Nucleus accumbens (tissue), 56 donors: ENCODE measurements around the gene TMEM151B.
"Not testable (repeated sequence)": the region's sequence is repeated elsewhere in the genome, so short reads cannot be mapped to it uniquely, and the experiment has no call there.

Experiments used
- DNase-seq, 56 donors: peaks; one replicate each; lab custom pipeline; 2025; lab: John Stamatoyannopoulos, UW

Gene TMEM151B

GRCh38 chr6:44349904-44350649 lies 79.8 kb downstream of the TMEM151B start:
- no peak for DNase-seq

GRCh38 chr6:44350650-44350994 lies 80.4 kb downstream of the TMEM151B start:
- DNase-seq: not testable (repeated sequence)

- no peak for DNase-seq
Measured at GRCh38 chr6:44352259-44352658, 82.0 kb downstream of the TMEM151B start.

GRCh38 chr6:44353336-44353735 lies 83.1 kb downstream of the TMEM151B start:
- DNase-seq: no peak

GRCh38 chr6:44355640-44356039 lies 85.4 kb downstream of the TMEM151B start:
- no peak for DNase-seq

GRCh38 chr6:44356487-44356886 lies 86.2 kb downstream of the TMEM151B start:
- no peak for DNase-seq
